DMS 273 (cell line): ENCODE measurements around the gene RBM27.
"Not testable (repeated sequence)": the region's sequence is repeated elsewhere in the genome, so short reads cannot be mapped to it uniquely, and the experiment has no call there.

Source experiments
- DNase-seq: peaks from one replicate; lab custom pipeline; 2025; ENCODE audit not compliant: unreplicated experiment; lab: John Stamatoyannopoulos, UW

The RBM27 gene

DNA sequence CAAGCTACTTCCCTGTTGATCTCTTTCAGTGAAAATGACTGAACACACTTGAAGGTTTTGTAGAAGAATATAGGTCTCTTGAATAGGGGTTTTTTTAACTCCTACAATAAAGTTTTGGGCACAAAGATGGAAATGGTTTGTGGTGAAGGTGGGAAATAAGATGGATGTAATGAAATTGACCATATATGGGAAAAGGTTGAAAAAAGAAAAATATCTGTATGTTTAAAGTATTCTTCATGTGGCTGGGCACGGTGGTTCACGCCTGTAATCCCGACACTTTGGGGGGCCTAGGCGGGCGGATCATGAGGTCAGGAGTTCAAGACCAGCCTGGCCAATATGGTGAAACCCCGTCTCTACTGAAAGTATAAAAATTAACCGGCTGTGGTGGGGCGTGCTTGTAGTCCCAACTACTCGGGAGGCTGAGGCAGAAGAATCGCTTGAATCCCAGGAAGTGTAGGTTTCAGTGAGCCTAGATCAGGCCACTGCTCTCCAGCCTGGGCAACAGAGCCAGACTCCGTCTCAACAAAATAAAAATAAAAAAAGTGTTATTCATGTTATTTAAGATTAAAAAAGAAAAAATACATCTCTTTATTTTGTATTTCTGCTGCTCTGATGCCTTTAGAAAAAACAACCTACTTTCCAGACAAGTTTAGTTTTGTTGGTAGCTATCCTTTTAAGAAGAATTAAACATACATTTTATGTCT is 2.2 kb downstream of the RBM27 start:
- no peak for DNase-seq

DNA sequence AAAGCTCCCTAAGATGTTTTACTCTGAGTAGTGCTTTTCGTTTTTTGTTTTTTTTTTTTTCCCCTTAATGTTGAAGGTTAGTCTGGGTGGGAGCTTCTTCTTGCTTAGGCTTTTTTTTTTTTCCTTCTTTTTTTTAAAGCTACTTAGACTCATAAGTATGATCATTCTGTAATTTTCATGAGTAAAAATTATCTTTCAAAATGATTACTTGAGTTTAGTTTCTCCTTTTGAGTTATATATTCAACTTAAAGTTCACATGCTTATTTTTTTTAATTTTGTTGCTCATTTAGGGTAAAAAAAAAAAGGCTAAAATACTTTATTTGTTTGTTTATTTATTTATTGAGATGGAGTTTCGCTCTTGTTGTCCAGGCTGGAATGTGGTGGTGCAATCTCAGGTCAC is 2.9 kb downstream of the RBM27 start:
- no peak for DNase-seq

DNA sequence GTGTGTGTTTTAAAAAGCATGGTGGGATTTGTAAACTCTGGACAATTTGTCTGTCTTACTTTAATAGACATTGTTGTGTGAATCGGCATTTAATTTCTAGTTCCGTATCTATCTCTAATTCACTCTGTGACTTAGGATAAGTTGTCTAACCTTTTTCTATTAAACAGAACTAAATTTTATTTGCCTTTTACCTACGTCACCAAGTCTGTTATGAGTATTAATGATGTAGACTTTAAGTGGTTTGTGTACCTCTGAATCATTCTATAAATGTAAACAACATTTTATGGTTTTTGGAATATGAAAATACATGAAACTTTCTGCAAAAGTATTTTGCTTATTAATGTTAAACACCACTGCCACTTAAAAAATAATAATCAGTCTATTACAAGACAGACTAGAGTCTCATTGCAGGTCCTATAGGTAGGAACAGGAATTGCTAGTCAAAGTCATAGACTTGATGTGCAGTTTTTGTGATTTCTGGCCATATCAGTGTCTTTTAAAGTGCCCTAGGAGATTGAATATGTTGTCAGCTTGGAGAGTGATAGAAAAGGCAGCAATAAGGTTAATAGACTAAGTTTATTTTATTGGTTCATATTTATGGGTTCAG is 5.6 kb downstream of the RBM27 start:
- peak; percentile 15 for DNase-seq

DNA sequence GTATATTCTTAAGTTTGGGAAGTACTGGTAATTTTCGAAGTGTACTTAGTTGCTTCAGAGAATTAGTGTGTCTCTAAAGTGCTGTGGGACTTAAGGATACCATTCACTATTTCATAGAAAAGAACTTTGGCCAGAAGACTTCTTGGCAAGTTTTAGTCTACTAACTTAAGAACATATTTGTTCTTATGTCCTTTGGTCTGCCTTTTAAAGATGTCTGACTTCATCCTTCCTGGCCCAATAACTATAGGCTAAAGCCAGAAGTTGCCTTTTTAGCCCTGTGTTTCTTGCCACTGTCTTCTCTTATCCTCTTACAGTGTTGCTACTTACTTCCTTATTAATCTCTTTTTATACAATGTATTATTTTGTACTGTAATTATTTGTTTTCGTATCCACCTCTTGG is 6.3 kb downstream of the RBM27 start:
- DNase-seq = no peak

DNA sequence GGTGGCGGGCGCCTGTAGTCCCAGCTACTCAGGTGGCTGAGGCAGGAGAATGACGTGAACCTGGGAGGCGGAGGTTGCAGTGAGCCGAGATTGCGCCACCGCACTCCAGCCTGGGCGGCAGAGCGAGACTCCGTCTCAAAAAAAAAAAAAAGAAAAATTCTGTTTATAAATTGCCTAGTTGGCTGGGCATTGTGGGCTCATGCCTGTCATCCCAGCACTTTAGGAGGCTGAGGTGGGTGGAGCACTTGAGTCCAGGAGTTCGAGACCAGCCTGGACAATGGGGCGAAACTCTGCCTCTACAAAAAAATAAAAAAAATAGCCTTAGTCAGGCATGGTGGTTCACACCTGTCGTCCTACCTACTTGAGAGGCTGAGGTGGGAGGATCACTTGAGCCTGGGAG is 7.4 kb downstream of the RBM27 start:
- not testable (repeated sequence) for DNase-seq

DNA sequence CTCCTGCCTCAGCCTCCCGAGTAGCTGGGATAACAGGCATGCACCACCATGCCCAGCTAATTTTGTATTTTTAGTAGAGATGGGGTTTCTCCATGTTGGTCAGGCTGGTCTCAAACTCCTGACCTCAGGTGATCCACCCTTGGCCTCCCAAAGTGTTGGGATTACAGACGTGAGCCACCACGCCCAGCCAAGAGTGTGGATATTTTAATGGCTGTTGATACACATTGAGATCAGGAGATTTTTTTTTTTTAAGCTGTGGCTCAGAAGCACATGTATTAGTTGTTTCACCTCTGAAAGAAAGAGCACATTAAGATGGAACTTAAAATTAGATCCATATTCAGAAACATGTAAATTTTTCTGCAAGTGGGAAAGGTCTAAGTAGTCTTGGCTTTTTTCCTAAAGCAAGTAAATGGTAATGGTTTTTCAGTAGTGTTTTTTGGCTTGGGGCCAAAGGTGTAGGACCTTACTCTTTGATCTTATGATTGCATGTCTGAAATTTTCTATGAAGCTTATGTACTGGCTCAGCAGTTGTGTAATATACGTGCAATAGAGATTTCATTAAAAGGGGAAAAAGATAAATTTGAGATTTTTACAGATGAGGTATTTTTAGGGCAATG is 9.9 kb downstream of the RBM27 start:
- peak; percentile 74 for DNase-seq

DNA sequence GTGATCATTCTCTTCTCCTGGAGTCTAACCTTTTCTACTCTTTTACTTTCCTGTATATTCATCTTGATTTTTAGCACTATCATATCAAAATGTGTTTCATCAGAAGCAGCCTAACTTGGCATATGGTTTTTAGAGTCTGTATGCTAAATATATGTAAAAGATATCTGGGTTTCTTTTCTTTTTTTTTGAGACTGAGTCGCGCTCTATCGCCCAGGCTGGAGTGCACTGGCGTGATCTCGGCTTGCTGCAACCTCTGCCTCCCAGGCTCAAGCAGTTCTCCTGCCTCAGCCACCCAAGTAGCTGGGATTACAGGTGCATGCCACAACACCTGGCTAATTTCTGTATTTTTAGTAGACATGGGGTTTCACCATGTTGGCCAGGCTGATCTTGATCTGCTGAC is 11.5 kb downstream of the RBM27 start:
- DNase-seq = not testable (repeated sequence)

DNA sequence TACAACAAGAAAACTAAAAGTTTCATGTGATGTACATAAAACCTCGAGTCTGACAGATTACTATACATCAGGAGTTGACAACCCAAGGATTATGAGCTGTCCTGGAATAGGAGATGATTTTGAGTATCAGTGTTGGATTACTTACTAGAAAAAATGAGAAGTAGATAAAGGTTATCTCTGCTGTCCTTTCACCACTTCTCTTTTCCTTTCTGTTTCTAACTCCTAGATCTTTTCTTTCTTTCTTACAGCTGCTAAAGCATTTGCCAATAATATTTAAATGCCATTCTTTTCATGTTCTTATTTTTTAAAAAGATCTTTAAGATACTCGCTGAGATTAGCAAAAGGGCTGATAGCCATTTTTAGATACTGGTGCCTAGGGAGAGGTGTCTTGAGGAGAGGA is 14.8 kb downstream of the RBM27 start:
- DNase-seq = no peak

DNA sequence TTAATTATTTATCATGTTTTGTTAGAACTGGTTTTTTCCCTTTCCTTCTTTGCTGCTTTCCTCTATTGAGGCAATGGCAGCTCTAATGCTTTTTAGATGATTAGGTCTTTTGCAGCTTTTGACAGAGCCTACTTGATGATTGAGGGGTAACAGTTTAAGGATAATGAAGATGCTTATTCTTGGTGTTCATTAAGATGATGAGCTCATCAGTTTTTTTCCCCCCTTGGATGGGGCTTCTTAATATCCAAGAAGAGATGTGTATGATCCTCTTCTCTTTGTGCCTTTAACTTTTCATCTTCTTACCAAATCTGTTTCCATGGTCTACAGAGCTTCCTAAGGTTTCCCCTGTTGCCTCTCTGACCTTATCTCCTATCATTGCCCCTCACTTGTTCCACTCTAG is 15.8 kb downstream of the RBM27 start:
- no peak for DNase-seq

DNA sequence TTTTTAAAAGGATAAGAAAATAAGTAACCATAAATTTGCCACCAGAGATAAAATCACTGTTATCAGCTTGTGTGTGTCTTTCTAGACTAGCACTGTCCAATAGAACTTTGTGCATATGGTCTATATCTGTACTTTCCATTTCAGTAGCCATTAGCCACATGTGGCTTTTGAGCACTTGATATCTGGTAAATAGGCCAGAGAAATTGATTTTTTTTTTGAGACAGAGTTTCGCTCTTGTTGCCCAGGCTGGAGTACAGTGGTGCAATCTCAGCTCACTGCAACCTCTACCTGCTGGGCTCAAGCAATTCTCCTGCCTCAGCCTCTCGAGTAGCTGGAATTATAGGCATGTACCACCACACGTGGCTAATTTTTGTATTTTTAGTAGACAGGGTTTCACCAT is 17.8 kb downstream of the RBM27 start:
- no peak for DNase-seq

DNA sequence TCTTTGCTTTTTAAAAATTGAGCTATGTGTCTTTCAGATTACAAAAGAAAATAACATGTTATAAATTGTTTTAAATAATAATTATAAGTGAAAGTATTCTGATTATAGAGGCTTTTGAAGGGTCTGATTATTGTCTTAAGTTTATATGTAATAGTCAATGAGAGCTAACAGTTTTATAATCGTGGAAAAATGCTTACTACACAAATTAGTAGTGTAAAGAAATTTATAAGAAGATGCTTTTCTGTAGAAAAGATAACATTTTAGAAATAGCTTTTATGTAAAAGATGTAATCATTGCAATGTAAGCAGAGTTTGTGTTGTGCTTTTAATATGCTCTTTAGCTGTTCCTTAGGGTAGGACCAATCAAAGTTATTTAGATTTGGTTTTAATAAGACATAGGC is 18.6 kb downstream of the RBM27 start:
- DNase-seq = no peak

DNA sequence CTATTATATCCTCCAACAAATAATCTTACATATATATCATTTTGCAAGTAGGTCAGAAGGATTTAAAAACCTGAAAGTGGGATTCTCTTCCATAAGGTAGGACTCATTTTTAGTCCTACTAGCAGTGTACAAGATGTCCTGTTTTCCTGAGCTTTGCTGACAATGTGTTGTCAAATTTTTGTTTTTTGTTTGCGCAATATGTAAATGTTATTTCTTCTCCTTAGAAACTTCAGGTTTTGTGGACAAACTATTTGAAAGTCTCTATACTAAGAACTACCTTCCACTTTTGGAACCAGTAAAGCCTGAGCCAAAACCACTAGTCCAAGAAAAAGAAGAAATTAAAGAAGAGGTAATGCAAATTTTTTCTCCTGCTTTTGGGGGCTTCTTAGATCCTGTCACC is 19.8 kb downstream of the RBM27 start:
- no peak for DNase-seq

DNA sequence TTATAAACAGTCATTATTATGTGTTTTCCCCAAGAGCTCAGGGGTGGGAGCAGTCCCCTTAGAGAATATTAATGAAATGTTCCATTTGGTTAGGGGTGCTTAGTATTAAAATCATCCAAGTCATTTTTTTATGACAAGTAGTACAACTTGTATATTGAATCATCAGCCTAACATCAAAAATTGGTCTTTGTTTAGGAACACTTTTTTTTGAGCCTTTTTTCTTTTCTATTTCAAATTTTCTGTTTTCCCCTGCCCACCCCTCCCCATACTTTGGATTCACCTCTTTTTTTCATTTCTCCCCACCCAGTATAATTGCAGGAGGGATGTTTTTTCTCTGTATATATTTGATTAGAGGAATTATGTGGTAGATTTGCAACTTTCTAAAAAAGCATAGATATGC is 25.8 kb downstream of the RBM27 start:
- DNase-seq = no peak

DNA sequence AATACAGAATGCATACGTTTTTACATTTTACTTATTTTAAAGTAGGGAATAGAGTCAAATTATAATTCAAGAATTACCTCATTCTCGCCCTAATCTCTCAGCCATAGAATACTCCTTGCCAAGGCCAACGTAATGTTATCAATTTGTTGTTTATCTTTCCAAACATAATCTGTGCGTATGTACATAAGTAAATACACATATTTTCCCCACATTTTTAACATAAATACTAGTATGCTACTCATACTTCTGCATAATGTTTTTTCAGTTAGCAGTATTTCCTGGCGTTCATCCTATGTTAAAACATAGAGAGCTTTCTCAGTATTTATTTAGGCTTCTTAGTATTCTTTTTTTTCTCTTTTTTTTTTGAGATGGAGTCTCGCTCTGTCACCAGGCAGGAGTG is 28.8 kb downstream of the RBM27 start:
- no peak for DNase-seq

DNA sequence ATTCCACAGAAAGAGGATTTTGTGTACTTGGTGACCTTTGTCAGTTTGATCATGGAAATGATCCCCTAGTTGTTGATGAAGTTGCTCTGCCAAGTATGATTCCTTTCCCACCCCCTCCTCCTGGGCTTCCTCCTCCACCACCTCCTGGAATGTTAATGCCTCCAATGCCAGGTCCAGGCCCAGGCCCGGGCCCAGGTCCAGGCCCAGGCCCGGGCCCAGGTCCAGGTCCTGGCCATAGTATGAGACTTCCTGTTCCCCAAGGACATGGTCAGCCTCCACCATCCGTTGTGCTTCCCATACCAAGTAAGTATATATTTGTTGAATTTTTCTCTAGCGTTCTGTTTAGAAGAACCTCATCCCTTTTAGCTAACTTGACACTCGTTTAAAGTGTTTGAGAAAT is 30.0 kb downstream of the RBM27 start:
- DNase-seq = no peak

DNA sequence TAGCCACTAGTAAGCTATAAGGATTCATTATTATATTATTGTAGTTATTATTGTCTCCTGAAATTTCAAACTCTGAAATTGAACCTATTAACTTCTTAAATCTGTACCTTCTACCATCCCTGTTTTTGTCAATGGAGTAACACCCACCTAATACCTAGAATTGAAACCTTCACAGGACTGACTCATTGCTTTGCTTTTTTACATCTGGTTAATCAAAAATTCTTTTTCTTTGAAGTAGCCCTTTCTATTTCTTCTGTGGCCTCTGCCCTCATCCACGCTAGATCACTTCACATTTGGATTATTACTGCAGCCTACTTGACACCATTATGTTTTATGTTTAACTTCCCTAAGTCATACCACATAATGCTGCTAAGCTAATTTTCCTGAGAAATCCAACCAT is 35.6 kb downstream of the RBM27 start:
- no peak for DNase-seq

DNA sequence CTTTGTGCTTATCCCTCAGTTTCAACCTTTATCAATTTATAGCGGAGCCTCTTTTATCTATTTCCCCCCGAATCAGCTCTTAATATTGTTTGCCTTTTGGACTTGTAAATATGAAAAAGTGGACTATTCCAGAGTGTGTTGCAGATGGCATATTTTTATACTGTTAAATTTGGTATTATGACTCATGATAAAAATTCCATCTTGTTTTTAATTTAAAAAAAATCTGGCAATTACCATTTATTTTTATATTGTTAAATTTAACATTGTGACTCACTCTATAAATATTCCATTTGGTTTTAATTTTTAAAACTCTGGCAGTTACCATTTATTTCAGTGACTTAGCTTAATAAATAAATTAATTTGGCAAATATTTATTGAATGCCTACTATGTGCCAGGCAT is 37.5 kb downstream of the RBM27 start:
- DNase-seq = no peak

DNA sequence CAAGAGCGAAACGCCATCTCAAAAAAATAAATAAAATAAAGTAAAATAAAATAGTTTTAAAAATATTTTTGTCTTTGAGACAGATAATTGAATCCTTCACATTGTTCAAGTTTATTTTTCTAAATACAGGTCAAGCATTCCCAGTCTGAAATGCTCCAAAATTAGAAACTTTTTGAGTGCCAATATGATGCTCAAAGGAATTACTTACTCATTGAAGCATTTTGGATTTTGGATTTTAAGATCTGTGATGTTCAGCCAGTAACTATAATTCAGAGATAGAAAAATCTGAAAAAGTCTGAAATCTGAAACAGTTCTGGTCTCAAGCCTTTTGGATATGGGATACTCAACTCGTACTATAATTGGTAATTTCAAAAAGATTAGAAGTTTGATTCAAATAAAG is 39.8 kb downstream of the RBM27 start:
- no peak for DNase-seq

DNA sequence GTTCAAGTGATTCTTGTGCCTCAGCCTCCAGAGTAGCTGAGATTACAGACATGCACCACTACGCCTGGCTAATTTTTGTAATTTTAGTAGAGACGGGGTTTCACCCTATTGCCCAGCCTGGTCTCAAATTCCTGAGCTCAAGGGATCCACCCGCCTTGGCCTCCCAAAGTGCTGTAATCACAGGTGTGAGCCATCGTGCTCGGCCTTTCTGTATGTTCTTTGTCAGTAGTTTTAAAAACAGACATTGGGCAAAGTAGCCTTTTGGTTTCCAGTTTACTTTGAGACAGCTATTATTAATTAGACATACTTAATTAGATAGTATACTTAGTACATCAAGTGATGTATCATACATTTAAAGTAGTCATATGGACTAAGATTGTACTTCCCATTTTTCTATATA is 45.2 kb downstream of the RBM27 start:
- no peak for DNase-seq

DNA sequence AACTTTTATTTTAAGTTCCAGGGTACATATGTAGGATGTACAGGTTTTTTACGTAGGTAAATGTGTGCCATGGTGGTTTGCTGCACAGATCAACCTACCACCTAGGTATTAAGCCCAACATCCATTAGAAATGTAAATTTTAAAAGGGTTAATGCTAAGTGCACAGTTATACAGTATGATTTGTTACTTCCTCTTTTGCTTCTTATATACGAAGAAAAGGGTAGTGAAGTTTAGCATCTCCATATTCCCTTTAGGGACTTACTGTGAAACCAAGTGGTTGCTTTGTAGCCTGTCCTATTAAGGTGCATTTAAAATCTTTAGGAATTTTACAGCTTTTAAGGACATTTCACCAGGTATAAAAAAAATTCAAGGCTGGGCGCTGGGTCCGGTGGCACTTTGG is 46.4 kb downstream of the RBM27 start:
- no peak for DNase-seq
